Measurements from ENCODE around the gene TOR1A.

DNA sequence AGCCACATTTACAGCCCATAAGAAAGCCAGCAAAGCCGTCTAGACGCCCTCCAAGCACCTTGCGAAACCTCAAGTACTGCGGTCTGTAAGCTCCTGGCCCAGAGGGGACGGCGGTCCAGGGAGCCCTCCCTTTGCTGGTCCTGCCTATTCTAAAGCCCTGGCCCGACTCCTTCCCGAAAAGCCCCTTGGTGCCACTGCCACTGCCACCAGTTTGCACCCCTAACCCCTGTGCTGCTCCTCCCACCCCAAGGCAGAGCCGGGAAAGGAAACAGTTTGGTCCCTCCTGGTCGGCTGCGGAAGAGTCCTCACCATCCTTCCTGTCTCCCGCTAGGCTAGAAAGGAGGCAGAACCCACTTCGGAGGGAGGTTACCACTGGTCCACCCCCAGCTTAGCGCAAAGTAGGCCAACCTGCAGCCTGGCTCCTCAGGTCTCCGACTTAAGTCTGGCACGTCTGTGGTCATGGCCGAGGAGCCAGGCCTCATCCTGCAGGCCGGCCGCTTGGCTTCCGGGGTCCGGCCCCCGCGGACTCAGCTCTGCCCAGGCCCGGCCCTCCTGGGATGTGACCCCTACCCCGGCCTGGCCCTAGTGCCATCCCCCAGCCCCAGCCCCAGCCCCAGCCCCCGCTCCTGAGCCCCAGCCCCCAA lies 916 bp downstream of the TOR1A start:
- TF ChIP-seq, protein P1, sequence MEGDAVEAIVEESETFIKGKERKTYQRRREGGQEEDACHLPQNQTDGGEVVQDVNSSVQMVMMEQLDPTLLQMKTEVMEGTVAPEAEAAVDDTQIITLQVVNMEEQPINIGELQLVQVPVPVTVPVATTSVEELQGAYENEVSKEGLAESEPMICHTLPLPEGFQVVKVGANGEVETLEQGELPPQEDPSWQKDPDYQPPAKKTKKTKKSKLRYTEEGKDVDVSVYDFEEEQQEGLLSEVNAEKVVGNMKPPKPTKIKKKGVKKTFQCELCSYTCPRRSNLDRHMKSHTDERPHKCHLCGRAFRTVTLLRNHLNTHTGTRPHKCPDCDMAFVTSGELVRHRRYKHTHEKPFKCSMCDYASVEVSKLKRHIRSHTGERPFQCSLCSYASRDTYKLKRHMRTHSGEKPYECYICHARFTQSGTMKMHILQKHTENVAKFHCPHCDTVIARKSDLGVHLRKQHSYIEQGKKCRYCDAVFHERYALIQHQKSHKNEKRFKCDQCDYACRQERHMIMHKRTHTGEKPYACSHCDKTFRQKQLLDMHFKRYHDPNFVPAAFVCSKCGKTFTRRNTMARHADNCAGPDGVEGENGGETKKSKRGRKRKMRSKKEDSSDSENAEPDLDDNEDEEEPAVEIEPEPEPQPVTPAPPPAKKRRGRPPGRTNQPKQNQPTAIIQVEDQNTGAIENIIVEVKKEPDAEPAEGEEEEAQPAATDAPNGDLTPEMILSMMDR (IDR thresholded peaks at IDR 0.05) = no peak
- TF ChIP-seq POLR2A (IDR thresholded peaks at IDR 0.05; ENCODE audit: low read depth) (no peak), POLR2AphosphoS5 (IDR thresholded peaks at IDR 0.05) (no peak), EP300 (IDR thresholded peaks at IDR 0.05) (no peak)
